ACC112 (cell line): ENCODE results near the gene CGB8.
"Not testable (repeated sequence)": the region's sequence is repeated elsewhere in the genome, so short reads cannot be mapped to it uniquely, and the experiment has no call there.

ENCODE experiments used
- H2AFZ ChIP-seq: fragments of 200-600 bp; sonication (generic); one replicate; pipeline ENCODE4 v1.6.0; 2017; ENCODE audit warnings: antibody characterized with exemption, low read length; ENCODE audit not compliant: unreplicated experiment
- H3K27ac ChIP-seq: fragments of 200-600 bp; sonication (generic); 2 replicates; pipeline ENCODE4 v1.5.1; 2014; ENCODE audit warnings: low read depth, mild to moderate bottlenecking, antibody characterized with exemption, low read length, moderate library complexity
- H3K27me3 ChIP-seq: fragments of 200-600 bp; sonication (generic); 2 replicates; pipeline ENCODE4 v1.6.1; 2014; ENCODE audit warnings: mild to moderate bottlenecking, antibody characterized with exemption, low read length, moderate library complexity, mixed read lengths; ENCODE audit not compliant: insufficient read depth
- H3K36me3 ChIP-seq: fragments of 200-600 bp; sonication (generic); 2 replicates; pipeline ENCODE4 v1.6.1; 2016; ENCODE audit warnings: mild to moderate bottlenecking, antibody characterized with exemption, low read length, moderate library complexity, mixed read lengths; ENCODE audit not compliant: insufficient read depth
- H3K4me1 ChIP-seq: fragments of 200-600 bp; sonication (generic); one replicate; pipeline ENCODE4 v1.6.1; 2016; ENCODE audit warnings: low read length, mixed read lengths; ENCODE audit not compliant: insufficient read depth, unreplicated experiment, control insufficient read depth
- H3K4me3 ChIP-seq: fragments of 200-600 bp; sonication (generic); 2 replicates; pipeline ENCODE4 v1.5.1; 2014; ENCODE audit warnings: mild to moderate bottlenecking, low read depth, low read length
- H3K79me2 ChIP-seq: fragments of 200-600 bp; sonication (generic); one replicate; pipeline ENCODE4 v1.6.0; 2016; ENCODE audit warnings: low read length; ENCODE audit not compliant: control insufficient read depth, unreplicated experiment, insufficient read depth

The CGB8 gene

DNA sequence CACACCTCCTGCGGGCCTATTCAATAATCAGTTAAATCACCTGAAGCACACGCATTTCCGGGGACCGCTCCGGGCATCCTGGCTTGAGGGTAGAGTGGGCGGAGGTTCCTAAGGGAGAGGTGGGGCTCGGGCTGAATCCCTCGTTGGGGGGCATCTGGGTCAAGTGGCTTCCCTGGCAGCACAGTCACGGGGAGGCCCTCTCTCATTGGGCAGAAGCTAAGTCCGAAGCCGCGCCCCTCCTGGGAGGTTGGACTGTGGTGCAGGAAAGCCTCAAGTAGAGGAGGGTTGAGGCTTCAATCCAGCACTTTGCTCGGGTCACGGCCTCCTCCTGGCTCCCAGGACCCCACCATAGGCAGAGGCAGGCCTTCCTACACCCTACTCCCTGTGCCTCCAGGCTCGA lies 5.4 kb downstream of the CGB8 start, which contains the start of gene CGB5:
TSS of gene CGB5 (plus strand) at position 301 of the 400 bp plus-strand sequence. CDS start 362 bp downstream, outside the sequence.
- H3K4me1 ChIP-seq, H3K79me2 ChIP-seq, H3K27me3 ChIP-seq, H2AFZ ChIP-seq, H3K4me3 ChIP-seq, H3K36me3 ChIP-seq, H3K27ac ChIP-seq: not testable (repeated sequence)

GRCh38 chr19:49042666-49043065 lies 6.2 kb downstream of the CGB8 start:
- H2AFZ ChIP-seq, H3K79me2 ChIP-seq, H3K4me1 ChIP-seq, H3K4me3 ChIP-seq, H3K36me3 ChIP-seq, H3K27me3 ChIP-seq, H3K27ac ChIP-seq: not testable (repeated sequence)

DNA sequence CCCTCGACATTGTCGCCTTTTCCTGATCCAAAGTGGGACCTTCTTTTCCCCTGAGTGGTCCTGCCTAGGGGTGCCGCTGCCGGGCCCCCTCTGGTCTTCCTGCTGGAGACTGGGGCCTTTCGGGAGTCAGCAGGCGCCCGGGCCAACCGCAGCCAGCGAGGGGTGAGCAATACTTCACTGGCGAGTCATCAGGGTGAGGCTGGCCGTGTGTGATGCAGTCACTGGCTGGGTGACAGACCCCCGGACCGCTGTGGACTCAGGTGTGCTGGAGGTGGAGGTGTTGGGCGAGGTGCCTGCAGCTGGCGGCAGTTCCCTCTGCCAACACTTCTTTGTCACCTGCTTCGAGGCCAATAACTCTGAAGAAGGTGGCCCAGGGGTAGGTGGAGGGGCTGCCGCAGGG lies 6.7 kb downstream of the CGB8 start:
- no peak overlapping the region for H2AFZ ChIP-seq
- no peaks in the 10 kb centered on the region for H3K36me3 ChIP-seq
- no peaks in the 10 kb centered on the region for H3K27me3 ChIP-seq
- H3K27ac ChIP-seq: no peak overlapping the region
- no peak overlapping the region for H3K4me3 ChIP-seq
- H3K4me1 ChIP-seq: no peaks in the 10 kb centered on the region
- no peaks in the 10 kb centered on the region for H3K79me2 ChIP-seq

DNA sequence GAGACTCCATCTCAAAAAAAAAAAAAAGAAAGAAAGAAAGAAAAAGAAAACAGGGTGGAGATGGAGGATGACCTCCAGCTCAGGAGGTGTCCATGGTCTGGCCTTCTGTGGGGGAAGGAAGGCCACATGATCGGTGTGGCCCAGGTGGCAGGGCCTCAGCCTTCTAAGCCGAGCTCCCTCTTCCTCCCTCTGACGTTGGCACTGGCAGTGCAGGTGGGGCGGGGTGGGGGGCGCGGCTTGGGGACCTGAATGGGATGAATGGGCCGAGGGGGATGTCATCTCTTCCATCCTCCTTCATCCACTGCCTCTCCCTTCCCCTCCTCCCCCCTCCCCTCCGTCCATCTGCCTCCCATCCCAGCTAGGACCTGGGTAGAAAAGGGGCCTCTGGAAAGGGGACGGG lies 9.2 kb downstream of the CGB8 start:
- not testable (repeated sequence) for H3K4me3 ChIP-seq, H3K79me2 ChIP-seq

DNA sequence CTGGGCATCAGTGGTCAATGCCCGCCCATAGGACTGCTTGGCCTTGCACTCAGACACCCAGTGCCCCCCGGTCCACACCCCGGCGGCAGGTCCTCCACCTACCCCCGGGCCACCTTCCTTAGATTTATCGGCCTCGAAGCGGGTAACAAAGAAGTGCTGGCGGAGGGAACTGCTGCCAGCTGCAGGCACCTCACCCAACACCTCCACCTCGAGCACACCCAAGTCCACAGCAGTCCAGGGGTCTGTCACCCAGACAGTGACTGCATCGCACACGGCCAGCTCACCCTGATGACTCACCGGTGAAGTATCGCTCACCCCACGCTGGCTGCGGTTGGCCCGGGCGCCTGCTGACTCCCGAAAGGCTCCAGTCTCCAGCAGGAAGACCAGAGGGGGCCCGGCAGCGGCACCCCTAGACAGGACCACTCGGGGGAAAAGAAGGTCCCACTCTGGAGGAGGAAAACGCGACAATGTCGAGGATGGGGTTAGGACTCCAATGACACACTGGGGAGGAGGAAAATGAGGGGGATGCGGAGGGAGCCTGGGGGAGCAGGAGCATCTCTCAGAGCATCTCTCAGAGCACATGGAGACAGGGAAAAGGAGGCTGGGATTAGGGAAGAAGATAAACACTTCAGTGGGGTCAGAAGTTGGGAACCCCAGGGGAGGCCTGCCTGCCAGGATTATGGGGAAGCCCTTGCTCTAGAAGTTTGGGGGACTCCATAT lies 10.2 kb downstream of the CGB8 start:
- H3K79me2 ChIP-seq, H3K36me3 ChIP-seq, H3K4me3 ChIP-seq, H3K27ac ChIP-seq, H3K27me3 ChIP-seq, H2AFZ ChIP-seq, H3K4me1 ChIP-seq: not testable (repeated sequence)

More for the DNA sequence above, 9.2 kb downstream of the CGB8 start:
- not testable (repeated sequence) for H3K4me1 ChIP-seq, H3K27ac ChIP-seq, H3K27me3 ChIP-seq, H3K36me3 ChIP-seq, H2AFZ ChIP-seq

DNA sequence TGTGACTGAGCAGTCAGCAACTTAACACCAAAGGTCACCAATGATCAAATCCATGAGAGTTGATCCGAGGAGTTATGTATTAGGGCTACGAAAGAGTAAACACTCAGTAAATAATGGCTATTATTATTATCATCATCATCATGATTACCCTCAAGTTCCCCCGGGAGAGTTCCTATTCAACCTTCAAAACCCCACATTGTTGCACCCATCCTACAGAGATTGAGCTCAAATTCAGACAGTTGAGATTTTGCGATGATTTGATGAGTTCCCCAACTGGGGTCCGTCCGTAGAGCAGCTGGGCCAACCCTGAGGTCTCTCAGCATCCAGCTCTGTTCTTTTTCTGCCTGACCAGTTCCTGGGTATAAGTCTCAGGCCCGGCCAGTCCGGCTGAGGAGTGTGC lies 10.8 kb downstream of the CGB8 start:
- H3K79me2 ChIP-seq, H3K27me3 ChIP-seq, H2AFZ ChIP-seq, H3K36me3 ChIP-seq, H3K4me3 ChIP-seq, H3K4me1 ChIP-seq, H3K27ac ChIP-seq: not testable (repeated sequence)

GRCh38 chr19:49036815-49037214 lies 12.1 kb downstream of the CGB8 start, which contains the start of gene CGB1:
Gene CGB1 (minus strand): TSS chr19:49036895. CDS start chr19:49036711, 184 bp downstream.
- not testable (repeated sequence) for H3K79me2 ChIP-seq, H3K27me3 ChIP-seq, H3K27ac ChIP-seq, H3K4me1 ChIP-seq, H2AFZ ChIP-seq, H3K4me3 ChIP-seq, H3K36me3 ChIP-seq

GRCh38 chr19:49031642-49032301 lies 17.1 kb downstream of the CGB8 start, which contains the start of gene CGB2:
Gene CGB2 (plus strand): TSS chr19:49031890. CDS start chr19:49032096, 206 bp downstream.
- not testable (repeated sequence) for H3K4me1 ChIP-seq, H3K36me3 ChIP-seq, H3K79me2 ChIP-seq, H3K4me3 ChIP-seq, H3K27me3 ChIP-seq, H3K27ac ChIP-seq, H2AFZ ChIP-seq

DNA sequence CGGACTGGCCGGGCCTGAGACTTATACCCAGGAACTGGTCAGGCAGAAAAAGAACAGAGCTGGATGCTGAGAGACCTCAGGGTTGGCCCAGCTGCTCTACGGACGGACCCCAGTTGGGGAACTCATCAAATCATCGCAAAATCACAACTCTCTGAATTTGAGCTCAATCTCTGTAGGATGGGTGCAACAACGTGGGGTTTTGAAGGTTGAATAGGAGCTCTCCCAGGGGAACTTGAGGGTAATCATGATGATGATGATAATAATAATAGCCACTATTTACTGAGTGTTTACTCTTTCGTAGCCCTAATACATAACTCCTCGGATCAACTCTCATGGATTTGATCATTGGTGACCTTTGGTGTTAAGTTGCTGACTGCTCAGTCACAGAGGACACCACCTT lies 18.6 kb downstream of the CGB8 start:
- H3K27ac ChIP-seq, H3K36me3 ChIP-seq, H3K27me3 ChIP-seq, H2AFZ ChIP-seq, H3K4me3 ChIP-seq, H3K4me1 ChIP-seq, H3K79me2 ChIP-seq: not testable (repeated sequence)

GRCh38 chr19:49029749-49030148 lies 19.2 kb downstream of the CGB8 start:
- not testable (repeated sequence) for H3K36me3 ChIP-seq, H3K79me2 ChIP-seq, H2AFZ ChIP-seq, H3K27me3 ChIP-seq, H3K4me3 ChIP-seq, H3K4me1 ChIP-seq, H3K27ac ChIP-seq

GRCh38 chr19:49028686-49029085 lies 20.2 kb downstream of the CGB8 start:
- not testable (repeated sequence) for H3K27me3 ChIP-seq, H3K4me3 ChIP-seq, H2AFZ ChIP-seq, H3K79me2 ChIP-seq, H3K4me1 ChIP-seq, H3K36me3 ChIP-seq, H3K27ac ChIP-seq
